GM19099 (cell line): ENCODE results near the gene OR6V1.

Experiments used
- POLR2A ChIP-seq: IDR thresholded peaks from 3 replicates; pipeline ENCODE4 v1.6.1; 2011; ENCODE audit warnings: low read depth; ENCODE audit not compliant: insufficient read length; ENCODE audit errors: extremely low read depth

The OR6V1 gene

DNA sequence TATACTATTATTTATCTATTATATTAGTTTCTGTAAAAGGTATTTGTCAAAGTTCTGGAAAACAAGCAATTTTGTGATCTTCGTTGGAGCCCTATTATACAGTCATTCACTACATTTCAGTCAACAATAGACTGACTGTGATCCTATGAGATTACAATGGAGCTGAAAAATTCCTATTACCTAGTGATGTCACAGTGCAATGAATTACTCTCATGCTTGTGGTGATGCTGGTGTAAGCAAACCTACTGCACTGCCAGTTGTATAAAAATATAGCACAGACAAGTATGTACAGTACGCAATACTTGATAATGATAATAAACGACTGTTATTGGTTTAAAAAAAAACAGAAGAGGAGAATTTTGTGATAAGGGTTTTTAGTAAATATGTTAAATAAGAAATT is 21.4 kb downstream of the OR6V1 start:
- no peak for TF ChIP-seq POLR2A

DNA sequence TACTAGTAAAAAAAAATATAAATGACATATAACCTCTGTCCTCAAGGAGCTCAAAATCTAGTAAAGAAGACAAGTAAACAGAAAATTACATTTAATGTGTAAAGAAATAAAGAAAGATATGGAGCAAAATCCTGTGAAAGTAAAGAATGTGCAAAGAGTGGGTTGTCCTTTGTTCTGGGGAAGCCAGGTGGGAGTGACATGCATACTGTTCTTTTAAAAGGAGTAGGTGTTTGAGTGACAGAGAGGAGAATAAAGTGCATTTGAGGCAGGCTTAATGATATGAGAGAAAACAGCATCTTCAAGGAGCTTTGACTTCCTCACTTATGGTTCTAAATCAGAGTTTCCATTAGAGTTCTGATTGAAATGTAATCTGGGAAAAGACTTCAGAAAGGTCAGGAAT is 22.0 kb downstream of the OR6V1 start:
- TF ChIP-seq POLR2A, result no peak

DNA sequence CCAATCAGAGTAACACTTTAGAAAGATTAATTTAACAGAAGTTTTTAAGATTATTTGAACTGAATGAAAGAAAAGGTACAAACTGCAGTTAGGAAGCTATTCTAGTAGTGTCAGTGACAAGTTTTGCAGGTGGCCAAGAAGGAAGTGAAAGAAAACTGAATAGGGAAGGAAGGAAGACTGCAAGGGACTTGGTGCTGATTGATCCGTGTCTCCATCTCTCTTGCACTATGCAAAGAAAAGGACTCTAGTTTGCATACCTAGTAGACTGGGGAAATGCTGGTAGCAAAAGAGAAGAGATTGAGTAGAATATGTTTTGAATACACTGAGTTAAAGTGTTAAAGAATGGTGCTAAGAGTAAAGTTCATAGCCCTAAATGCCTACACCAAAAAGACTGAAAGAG is 33.0 kb downstream of the OR6V1 start:
- TF ChIP-seq POLR2A, result no peak

DNA sequence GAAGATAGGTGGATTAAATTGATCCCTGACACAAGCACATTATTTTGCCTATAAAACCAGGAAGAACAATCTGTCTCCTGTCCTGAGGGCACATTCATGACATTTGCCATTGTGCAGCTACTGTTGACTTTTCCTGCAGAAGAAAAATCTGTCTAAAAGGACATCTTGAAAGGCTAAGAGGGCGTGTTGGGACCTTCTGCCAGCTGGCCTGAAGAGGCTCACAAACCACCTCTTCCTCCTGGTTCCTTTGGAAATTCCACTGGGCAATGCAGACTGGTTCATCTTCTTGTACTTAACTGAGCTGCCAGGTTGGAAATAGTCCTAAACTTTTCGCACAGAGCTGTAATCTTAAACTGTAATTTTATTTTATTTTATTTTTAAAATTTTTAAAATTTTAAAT is 44.0 kb downstream of the OR6V1 start:
- TF ChIP-seq POLR2A, result no peak
